ENCODE results near the gene WDR86.

WDR86 gene

GRCh38 chr7:151409667-151410404 lies at the start of gene WDR86:
TSS of gene WDR86 (minus strand) at chr7:151410038. CDS start at chr7:151409589, 449 bp downstream.
- DNase-seq, result no peak

- no peak for DNase-seq
These were observed 47.7 kb upstream of the WDR86 start for GRCh38 chr7:151457534-151457933.

- DNase-seq, result no peak
These were observed 46.9 kb upstream of the WDR86 start for GRCh38 chr7:151456782-151457181.

GRCh38 chr7:151456276-151456675 lies 46.4 kb upstream of the WDR86 start:
- no peak for DNase-seq

GRCh38 chr7:151455690-151456089 lies 45.9 kb upstream of the WDR86 start:
- DNase-seq, result no peak

GRCh38 chr7:151454932-151455530 lies 45.2 kb upstream of the WDR86 start:
- DNase-seq, result peak; percentile 49

- DNase-seq, result no peak
These were observed 44.5 kb upstream of the WDR86 start for GRCh38 chr7:151454305-151454704.

GRCh38 chr7:151453326-151453791 lies 43.5 kb upstream of the WDR86 start:
- peak; percentile 54 for DNase-seq

- no peak for DNase-seq
These were observed 43.0 kb upstream of the WDR86 start for GRCh38 chr7:151452680-151453325.

GRCh38 chr7:151451626-151452571 lies 42.1 kb upstream of the WDR86 start:
- DNase-seq, result no peak

GRCh38 chr7:151451156-151451555 lies 41.3 kb upstream of the WDR86 start:
- DNase-seq, result no peak

GRCh38 chr7:151449990-151450389 lies 40.2 kb upstream of the WDR86 start:
- no peak for DNase-seq

- peak; percentile 93 for DNase-seq
These were observed 38.7 kb upstream of the WDR86 start for GRCh38 chr7:151448261-151449252.

- no peak for DNase-seq
These were observed 38.0 kb upstream of the WDR86 start for GRCh38 chr7:151447901-151448260.

- no peak for DNase-seq
These were observed 37.5 kb upstream of the WDR86 start for GRCh38 chr7:151447312-151447711.

GRCh38 chr7:151446412-151446811 lies 36.6 kb upstream of the WDR86 start:
- DNase-seq, result no peak

GRCh38 chr7:151444632-151445031 lies 34.8 kb upstream of the WDR86 start:
- no peak for DNase-seq

- DNase-seq, result no peak
These were observed 33.1 kb upstream of the WDR86 start for GRCh38 chr7:151442776-151443496.

GRCh38 chr7:151440799-151441445 lies 31.1 kb upstream of the WDR86 start:
- DNase-seq, result no peak

Data from activated CD8-positive, alpha-beta memory T cell treated with anti-CD3 and anti-CD28 coated beads for 24 hours (primary cell).